Raji (cell line): ENCODE results near the gene WDR62.

ENCODE experiments used
- POLR2A ChIP-seq: IDR thresholded peaks from 2 replicates; pipeline ENCODE4 v1.6.1; 2011; ENCODE audit warnings: low read depth, low read length, control low read depth; ENCODE audit not compliant: insufficient read depth

Gene WDR62

DNA sequence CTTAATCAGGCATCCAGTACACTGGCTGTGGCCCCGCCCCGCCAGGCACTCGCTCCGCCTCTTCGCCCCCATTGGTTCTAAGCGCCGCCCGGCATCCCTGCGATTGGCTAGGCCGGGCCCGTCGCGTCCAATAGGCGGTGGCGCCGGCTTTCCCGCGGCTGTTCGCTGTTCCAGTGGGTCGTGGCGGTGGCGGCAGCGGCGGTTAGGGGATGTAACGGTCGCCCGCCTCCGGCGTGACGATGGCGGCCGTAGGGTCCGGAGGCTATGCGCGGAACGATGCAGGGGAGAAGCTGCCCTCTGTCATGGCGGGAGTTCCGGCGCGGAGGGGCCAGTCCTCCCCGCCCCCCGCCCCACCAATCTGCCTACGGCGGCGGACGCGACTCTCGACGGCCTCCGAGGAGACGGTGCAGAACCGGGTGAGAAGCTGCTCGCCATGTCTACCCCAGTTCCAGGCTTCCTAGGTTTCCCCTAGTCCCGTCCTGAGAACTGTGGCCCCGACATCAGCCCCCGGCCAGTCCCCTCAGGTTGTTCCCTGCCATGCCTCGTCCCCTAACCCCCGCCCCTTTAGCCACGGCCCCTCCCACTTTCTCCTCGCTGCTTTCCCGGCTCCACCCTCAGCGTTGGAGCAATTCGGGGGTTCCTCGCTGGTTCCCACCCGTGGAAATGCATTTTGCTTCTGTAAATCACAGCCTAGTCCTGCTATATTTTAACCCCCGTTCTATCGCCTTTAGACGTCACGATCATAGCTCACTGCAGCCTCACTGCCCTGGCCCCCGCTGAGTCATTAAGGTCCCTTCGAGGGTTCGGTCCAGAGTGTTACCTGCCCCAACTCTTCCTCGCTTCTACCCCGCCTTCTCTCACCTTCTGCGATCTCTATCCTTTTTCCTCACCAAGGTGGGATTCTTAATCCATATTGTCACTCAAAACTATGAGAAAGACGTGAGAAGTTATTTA is at the start of gene WDR62:
Gene WDR62 (plus strand): TSS at position 165 of the 954 bp plus-strand sequence. CDS start 75 bp downstream, at position 240.
- peak; percentile 72 for TF ChIP-seq POLR2A

DNA sequence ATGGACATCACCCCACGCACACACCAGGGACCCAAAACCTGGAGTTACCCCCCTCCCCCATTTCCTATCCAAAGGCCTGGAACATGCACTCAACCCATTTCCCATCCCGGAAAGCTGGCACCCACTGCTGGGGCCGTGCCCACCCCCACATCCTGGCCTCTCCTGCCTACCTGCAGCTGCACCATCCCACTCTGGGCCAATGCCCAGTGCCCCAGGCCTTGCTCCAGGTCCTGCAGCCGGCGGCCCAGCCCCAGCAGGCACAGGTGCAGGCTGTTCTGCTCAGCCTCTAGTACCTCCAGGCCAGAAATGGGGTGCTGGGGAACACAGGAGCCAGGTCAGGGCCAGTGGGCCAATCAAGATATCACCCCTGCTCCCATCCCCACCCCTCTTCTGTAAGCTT is 47.7 kb upstream of the WDR62 start:
- no peak for TF ChIP-seq POLR2A

GRCh38 chr19:36008336-36008978 is 46.2 kb upstream of the WDR62 start, which contains the start of gene SYNE4:
Gene SYNE4, minus strand, starts transcription at chr19:36008813. Its CDS starts 132 bp downstream, at chr19:36008681.
- no peak for TF ChIP-seq POLR2A

GRCh38 chr19:36009220-36009619 is 45.5 kb upstream of the WDR62 start:
- TF ChIP-seq POLR2A, result no peak

DNA sequence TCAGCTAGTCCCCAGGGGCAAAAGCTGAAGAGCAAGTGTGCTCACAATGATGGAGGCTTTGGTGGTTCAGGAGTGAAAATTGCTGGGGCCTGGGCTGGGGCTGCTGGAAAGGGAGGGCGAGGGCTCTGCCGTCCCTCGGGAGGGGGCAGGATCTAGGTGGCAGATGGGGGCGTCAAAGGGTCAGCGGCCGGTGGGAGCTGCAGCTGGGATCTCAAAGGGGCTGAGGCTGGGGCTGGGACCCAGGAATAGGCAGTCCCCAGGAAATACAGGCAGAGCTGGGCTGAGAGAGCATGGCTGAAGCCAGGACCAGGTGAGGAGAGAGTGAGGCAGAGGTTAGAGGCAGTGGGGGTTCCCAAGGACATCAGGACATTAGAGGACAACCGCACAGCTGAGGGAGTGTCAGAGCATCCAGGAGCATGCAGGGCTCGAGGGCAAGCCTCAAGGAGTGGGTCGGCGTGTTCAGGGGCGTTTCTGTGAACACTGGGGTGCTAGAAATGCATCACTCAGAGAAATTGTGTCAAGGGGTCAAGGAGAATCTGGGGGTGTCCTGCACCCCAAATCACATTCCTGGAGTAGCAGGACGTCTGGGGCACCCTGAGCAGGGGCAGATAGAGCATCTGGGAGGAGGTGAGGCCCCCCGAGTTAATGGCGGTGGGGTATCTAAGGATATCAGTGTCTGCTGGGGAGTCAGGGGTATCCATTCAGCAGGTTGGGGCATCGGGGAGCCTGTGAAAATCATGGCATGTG is 44.9 kb upstream of the WDR62 start:
- TF ChIP-seq POLR2A, result no peak

GRCh38 chr19:36010402-36010801 is 44.3 kb upstream of the WDR62 start:
- no peak for TF ChIP-seq POLR2A

GRCh38 chr19:36013280-36014011 is 41.3 kb upstream of the WDR62 start:
- no peak for TF ChIP-seq POLR2A

DNA sequence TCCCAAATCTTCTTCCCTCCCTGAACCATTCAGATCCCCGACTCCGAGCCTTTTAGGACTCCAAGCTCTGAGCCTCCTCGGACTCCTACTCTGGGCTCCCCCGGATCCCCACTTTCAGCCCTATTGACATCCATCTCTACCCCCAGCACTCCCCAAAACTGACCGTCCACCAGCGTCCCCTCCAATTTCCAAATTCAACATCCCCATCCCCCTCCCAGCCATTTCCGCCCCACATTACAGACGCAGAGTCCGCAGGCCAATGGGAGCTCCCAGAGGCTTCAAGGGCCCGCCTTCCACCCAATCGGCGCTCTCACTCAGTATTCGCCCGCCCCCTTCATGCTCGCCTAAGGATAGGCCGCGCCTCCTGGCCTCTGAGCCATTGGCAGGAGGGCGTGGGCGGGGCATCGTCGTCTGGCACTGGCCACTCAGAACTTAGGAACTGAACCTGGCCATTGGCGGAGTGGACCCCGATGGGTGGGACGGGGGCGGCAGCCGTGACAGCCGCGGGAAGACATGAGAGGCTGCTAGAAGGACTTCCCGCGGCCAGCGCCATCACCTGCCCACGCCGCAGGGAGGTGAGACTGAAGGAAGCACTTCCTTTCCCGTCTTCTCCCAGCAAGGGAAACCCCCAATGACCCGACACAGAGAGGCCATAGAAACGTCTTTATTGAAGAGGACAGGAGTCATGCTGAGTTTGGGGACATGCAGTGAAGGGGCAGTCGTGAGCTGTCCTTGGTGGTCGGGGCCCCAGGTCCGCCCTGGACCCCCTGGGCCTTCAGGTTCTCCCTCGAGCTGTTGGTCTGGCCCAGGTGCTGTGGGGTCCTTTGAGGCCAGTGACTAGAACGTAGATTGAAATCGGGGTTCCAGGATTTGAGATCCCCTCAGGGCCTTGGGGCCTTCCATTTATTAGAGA is 40.4 kb upstream of the WDR62 start, which contains the start of gene ALKBH6:
Gene ALKBH6 (minus strand): TSS at position 202 of the 913 bp plus-strand sequence. CDS start 816 bp downstream, outside the sequence.
- TF ChIP-seq POLR2A, result peak; percentile 78

- TF ChIP-seq POLR2A, result no peak
Measured at GRCh38 chr19:36019061-36019670, 35.5 kb upstream of the WDR62 start.

- TF ChIP-seq POLR2A, result no peak
Measured at GRCh38 chr19:36023432-36023831, 31.3 kb upstream of the WDR62 start.

DNA sequence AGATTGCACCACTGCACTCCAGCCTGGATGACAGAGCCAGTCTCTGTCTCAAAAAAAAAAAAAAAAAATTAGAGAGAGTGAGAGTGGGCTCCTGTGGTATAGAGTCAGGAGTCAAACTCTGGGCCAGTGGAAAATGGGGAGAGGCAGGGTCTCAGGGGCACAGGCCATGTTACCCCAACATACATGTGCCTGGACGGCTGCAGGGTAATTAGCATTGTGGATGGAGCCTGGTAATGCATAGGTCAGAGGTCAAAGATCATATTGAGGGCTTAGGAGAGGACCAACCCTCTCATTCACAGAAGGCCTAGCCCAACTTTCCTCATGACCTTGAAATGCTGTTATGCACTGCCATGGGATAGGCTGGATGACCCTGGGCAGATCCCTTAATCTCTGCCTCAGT is 29.2 kb upstream of the WDR62 start:
- no peak for TF ChIP-seq POLR2A

DNA sequence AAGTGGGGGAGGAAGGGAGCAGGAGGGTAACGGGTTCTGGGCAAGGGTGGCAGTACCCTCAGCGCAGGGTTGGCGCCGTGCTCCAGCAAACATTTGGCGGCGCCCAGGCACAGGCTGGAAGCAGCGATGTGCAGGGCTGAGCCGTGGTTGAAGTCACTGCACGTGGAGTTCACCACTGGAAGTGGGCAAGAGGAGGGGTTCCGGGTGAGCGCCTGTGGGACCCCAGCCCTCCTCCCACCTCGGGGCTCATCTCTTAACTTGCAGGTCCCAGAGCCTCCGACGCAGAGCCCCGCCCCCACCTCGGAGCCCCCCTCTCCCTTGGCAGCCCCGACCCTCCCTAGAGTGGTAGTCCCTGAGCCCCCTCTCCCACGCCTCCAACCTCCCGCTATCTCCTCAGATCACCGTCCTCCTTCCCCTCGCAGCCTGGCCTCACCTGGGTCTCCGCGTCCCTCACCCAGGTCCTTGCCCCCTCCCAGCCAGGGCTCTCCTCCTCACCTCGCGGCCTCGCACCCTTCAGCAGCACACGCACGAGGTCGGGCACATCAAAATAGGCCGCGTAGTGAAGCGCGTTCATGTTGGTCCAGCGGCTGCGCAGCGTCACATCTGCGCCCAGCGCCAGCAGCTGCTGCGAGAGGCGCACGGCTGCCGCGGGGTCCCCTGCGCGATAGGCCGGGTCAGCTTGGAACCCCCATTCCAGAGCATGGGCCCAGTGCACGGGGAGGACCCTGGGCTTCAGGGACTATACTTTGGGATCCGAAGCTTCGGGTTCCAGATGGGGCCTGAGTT is 28.4 kb upstream of the WDR62 start:
- TF ChIP-seq POLR2A, result no peak
